Measurements from ENCODE around the gene INA.
"Not testable (repeated sequence)": the region's sequence is repeated elsewhere in the genome, so short reads cannot be mapped to it uniquely, and the experiment has no call there.

INA gene

DNA sequence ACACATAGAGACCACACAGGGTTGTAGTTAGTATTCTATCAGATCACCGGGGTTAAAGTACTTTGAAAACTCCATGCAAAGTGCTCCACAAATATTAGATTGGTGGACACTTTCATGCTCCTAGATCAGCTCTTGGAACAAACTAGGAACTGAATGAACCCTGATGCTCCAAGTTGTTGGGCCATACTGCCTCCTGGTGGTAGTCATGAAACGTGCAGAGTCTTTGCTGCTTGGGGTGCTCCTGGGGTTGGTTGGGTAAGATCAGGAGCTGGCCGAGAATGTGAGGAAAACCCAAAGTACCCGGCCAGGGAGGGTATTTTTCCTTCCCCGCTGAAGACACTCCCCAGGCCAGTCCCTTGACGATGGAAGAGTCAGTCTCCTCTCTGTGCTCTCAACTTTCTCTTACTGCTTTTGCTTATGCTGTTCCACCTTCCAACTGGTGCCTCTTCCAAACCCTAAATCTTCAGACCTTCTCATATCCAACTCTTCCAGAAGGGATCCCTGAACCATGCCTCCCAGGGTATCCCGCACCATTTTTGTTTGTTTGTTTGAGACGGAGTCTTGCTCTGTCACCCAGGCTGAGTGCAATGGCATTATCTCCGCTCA is 32.2 kb upstream of the INA start:
- Histone ChIP-seq H3K9me3 (replicated peaks in 1 of 2; ENCODE audit: control insufficient read depth in 2 of 2, insufficient read depth in 1 of 2, low read depth in 1 of 2, low read length in 2 of 2) (no peaks in the 10 kb centered on the region), H3K9ac (ENCODE audit: low read depth, low read length, poor library complexity) (no peak overlapping the region), H3K79me1 (ENCODE audit: low read depth, low read length) (no peaks in the 10 kb centered on the region), H3K27me3 (ENCODE audit: control insufficient read depth in 3 of 3, insufficient read depth in 3 of 3, low read depth in 1 of 3, low read length in 3 of 3) (no peaks in the 10 kb centered on the region), H2BK5ac (ENCODE audit: low read length) (no peak overlapping the region), H3K4me2 (ENCODE audit: insufficient read depth, low read length, poor library complexity, severe bottlenecking) (no peak overlapping the region), H4K91ac (ENCODE audit: low read depth, low read length, poor library complexity) (no peak overlapping the region), H3K4ac (ENCODE audit: low read length) (no peak overlapping the region), H3K23ac (ENCODE audit: low read depth, low read length, poor library complexity) (no peak overlapping the region), H3K27ac (replicated peaks; ENCODE audit: low read length) (no peak overlapping the region), H3K18ac (ENCODE audit: low read length) (no peak overlapping the region), H2AFZ (ENCODE audit: low read length) (no peak overlapping the region), H3K4me3 (ENCODE audit: low read length in 2 of 2) (no peak overlapping the region), H3K14ac (ENCODE audit: low read length) (no peak overlapping the region), H2BK15ac (ENCODE audit: low read length) (peak overlapping the region; percentile 38), H2BK120ac (ENCODE audit: low read depth, low read length) (no peak overlapping the region), H2AK5ac (ENCODE audit: low read depth, low read length) (peak overlapping the region; percentile 47), H4K8ac (ENCODE audit: low read depth, low read length) (no peak overlapping the region), H3K4me1 (ENCODE audit: control insufficient read depth in 2 of 2, insufficient read depth in 1 of 2, low read depth in 1 of 2, low read length in 2 of 2) (peaks cover 2 to 8% of the 10 kb centered on the region in 2 donors), H2BK12ac (ENCODE audit: low read length) (no peak overlapping the region), H3K36me3 (replicated peaks in 1 of 2; ENCODE audit: control insufficient read depth in 2 of 2, insufficient read depth in 2 of 2, low read length in 2 of 2) (no peaks in the 10 kb centered on the region)
- DNase-seq (ENCODE audit: low spot score), result peak; percentile 80
- WGBS, 2 donors (ENCODE audit: extremely low coverage in 2 of 2, insufficient read length in 2 of 2, insufficient replicate concordance in 1 of 2), result no CpG with 5 or more reads among the region's 9 CpGs

DNA sequence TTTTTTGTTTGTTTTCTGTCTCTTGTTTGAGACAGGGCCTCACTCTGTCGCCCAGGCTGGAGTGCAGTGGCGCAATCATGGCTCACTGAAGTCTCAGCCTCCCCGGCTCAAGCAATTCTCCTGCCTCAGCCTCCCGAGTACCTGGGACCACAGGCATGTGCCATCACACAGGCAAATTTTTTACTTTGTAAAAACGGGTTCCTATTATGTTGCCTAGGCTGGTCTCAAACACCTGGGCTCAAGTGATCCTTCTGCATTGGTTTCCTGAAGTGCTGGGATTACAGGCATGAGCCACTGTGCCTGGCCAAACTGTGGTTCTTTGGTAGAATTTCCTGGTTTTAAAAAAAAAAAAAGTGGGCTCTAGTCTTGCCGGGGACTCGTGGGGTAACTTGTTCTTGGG is 31.4 kb upstream of the INA start, which contains the start of gene RPEL1:
Gene RPEL1 (plus strand): TSS at position 301 of the 400 bp plus-strand sequence. CDS start 110 bp downstream, outside the sequence.
- not testable (repeated sequence) for DNase-seq (ENCODE audit: low spot score); H3K27me3 ChIP-seq (ENCODE audit: control insufficient read depth in 3 of 3, insufficient read depth in 3 of 3, low read depth in 1 of 3, low read length in 3 of 3); H3K14ac ChIP-seq (ENCODE audit: low read length); H2AFZ ChIP-seq (ENCODE audit: low read length); H3K4me3 ChIP-seq (ENCODE audit: low read length in 2 of 2); H3K4ac ChIP-seq (ENCODE audit: low read length); H3K4me1 ChIP-seq (ENCODE audit: control insufficient read depth in 2 of 2, insufficient read depth in 1 of 2, low read depth in 1 of 2, low read length in 2 of 2); H3K79me1 ChIP-seq (ENCODE audit: low read depth, low read length); H3K36me3 ChIP-seq (replicated peaks in 1 of 2; ENCODE audit: control insufficient read depth in 2 of 2, insufficient read depth in 2 of 2, low read length in 2 of 2); H4K8ac ChIP-seq (ENCODE audit: low read depth, low read length); H2BK12ac ChIP-seq (ENCODE audit: low read length); H2BK5ac ChIP-seq (ENCODE audit: low read length); H3K9ac ChIP-seq (ENCODE audit: low read depth, low read length, poor library complexity); H4K91ac ChIP-seq (ENCODE audit: low read depth, low read length, poor library complexity); H3K27ac ChIP-seq (replicated peaks; ENCODE audit: low read length); H3K9me3 ChIP-seq (replicated peaks in 1 of 2; ENCODE audit: control insufficient read depth in 2 of 2, insufficient read depth in 1 of 2, low read depth in 1 of 2, low read length in 2 of 2); H3K18ac ChIP-seq (ENCODE audit: low read length); H3K23ac ChIP-seq (ENCODE audit: low read depth, low read length, poor library complexity); H3K4me2 ChIP-seq (ENCODE audit: insufficient read depth, low read length, poor library complexity, severe bottlenecking); H2BK120ac ChIP-seq (ENCODE audit: low read depth, low read length)
- Histone ChIP-seq H2AK5ac (ENCODE audit: low read depth, low read length) (peak within 1 kb of the TSS; percentile 47), H2BK15ac (ENCODE audit: low read length) (peak within 1 kb of the TSS; percentile 38)
- no CpG with 5 or more reads among the region's 7 CpGs for WGBS, 2 donors (ENCODE audit: extremely low coverage in 2 of 2, insufficient read length in 2 of 2, insufficient replicate concordance in 1 of 2)

DNA sequence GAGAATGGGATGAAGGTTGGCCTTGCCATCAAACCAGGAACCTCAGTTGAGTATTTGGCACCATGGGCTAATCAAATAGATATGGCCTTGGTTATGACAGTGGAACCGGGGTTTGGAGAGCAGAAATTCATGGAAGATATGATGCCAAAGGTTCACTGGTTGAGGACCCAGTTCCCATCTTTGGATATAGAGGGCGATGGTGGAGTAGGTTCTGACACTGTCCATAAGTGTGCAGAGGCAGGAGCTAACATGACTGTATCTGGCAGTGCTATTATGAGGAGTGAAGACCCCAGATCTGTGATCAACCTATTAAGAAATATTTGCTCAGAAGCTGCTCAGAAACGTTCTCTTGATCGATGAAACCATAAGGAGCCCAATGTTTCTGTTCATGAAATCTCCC is 30.6 kb upstream of the INA start:
- Histone ChIP-seq H3K9ac (ENCODE audit: low read depth, low read length, poor library complexity) (no peak overlapping the region), H2AFZ (ENCODE audit: low read length) (no peak overlapping the region), H3K36me3 (replicated peaks in 1 of 2; ENCODE audit: control insufficient read depth in 2 of 2, insufficient read depth in 2 of 2, low read length in 2 of 2) (no peaks in the 10 kb centered on the region), H3K18ac (ENCODE audit: low read length) (no peak overlapping the region), H3K27ac (replicated peaks; ENCODE audit: low read length) (no peak overlapping the region), H4K91ac (ENCODE audit: low read depth, low read length, poor library complexity) (no peak overlapping the region), H2BK15ac (ENCODE audit: low read length) (no peak overlapping the region), H3K4me3 (ENCODE audit: low read length in 2 of 2) (no peak overlapping the region), H3K79me1 (ENCODE audit: low read depth, low read length) (no peaks in the 10 kb centered on the region), H2AK5ac (ENCODE audit: low read depth, low read length) (no peak overlapping the region), H4K8ac (ENCODE audit: low read depth, low read length) (no peak overlapping the region), H3K27me3 (ENCODE audit: control insufficient read depth in 3 of 3, insufficient read depth in 3 of 3, low read depth in 1 of 3, low read length in 3 of 3) (no peaks in the 10 kb centered on the region), H3K9me3 (replicated peaks in 1 of 2; ENCODE audit: control insufficient read depth in 2 of 2, insufficient read depth in 1 of 2, low read depth in 1 of 2, low read length in 2 of 2) (no peaks in the 10 kb centered on the region), H3K4ac (ENCODE audit: low read length) (no peak overlapping the region), H3K4me1 (ENCODE audit: control insufficient read depth in 2 of 2, insufficient read depth in 1 of 2, low read depth in 1 of 2, low read length in 2 of 2) (peaks cover 1 to 4% of the 10 kb centered on the region in 2 donors), H2BK5ac (ENCODE audit: low read length) (no peak overlapping the region), H2BK12ac (ENCODE audit: low read length) (no peak overlapping the region), H2BK120ac (ENCODE audit: low read depth, low read length) (no peak overlapping the region), H3K14ac (ENCODE audit: low read length) (no peak overlapping the region), H3K4me2 (ENCODE audit: insufficient read depth, low read length, poor library complexity, severe bottlenecking) (no peak overlapping the region), H3K23ac (ENCODE audit: low read depth, low read length, poor library complexity) (no peak overlapping the region)
- WGBS, 2 donors (ENCODE audit: extremely low coverage in 2 of 2, insufficient read length in 2 of 2, insufficient replicate concordance in 1 of 2), result no CpG with 5 or more reads among the region's 4 CpGs
- no peak for DNase-seq (ENCODE audit: low spot score)

DNA sequence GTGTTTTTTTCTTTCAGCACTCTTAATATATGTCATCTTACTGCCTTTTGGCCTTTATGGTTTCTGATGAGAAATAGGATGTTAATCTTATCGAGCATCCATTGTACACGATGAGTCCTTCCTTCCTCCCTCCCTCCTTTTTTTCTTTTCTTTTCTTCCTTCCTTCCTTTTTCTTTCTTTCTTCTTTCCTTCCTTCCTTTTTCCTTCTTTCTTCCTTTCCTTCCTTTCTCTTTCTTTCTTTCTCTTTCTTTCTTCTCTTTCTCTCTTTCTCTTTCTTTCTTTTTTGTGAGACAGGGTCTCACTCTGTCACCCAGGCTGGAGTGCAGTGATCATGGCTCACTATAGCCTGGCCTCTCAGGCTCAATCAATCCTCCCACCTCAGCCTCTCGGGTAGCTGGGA is 22.8 kb upstream of the INA start:
- no CpG with 5 or more reads among the region's 3 CpGs for WGBS, 2 donors (ENCODE audit: extremely low coverage in 2 of 2, insufficient read length in 2 of 2, insufficient replicate concordance in 1 of 2)
- Histone ChIP-seq H3K23ac (ENCODE audit: low read depth, low read length, poor library complexity) (no peak overlapping the region), H2BK5ac (ENCODE audit: low read length) (no peak overlapping the region), H2BK120ac (ENCODE audit: low read depth, low read length) (no peak overlapping the region), H3K4me3 (ENCODE audit: low read length in 2 of 2) (no peak overlapping the region), H4K8ac (ENCODE audit: low read depth, low read length) (no peak overlapping the region), H3K14ac (ENCODE audit: low read length) (no peak overlapping the region), H3K18ac (ENCODE audit: low read length) (no peak overlapping the region), H3K36me3 (replicated peaks in 1 of 2; ENCODE audit: control insufficient read depth in 2 of 2, insufficient read depth in 2 of 2, low read length in 2 of 2) (no peaks in the 10 kb centered on the region), H2BK12ac (ENCODE audit: low read length) (no peak overlapping the region), H2AFZ (ENCODE audit: low read length) (no peak overlapping the region), H3K27me3 (ENCODE audit: control insufficient read depth in 3 of 3, insufficient read depth in 3 of 3, low read depth in 1 of 3, low read length in 3 of 3) (no peaks in the 10 kb centered on the region), H3K79me1 (ENCODE audit: low read depth, low read length) (no peaks in the 10 kb centered on the region), H3K4me1 (ENCODE audit: control insufficient read depth in 2 of 2, insufficient read depth in 1 of 2, low read depth in 1 of 2, low read length in 2 of 2) (no peaks in the 10 kb centered on the region), H3K27ac (replicated peaks; ENCODE audit: low read length) (no peak overlapping the region), H2BK15ac (ENCODE audit: low read length) (no peak overlapping the region), H3K4ac (ENCODE audit: low read length) (no peak overlapping the region), H3K4me2 (ENCODE audit: insufficient read depth, low read length, poor library complexity, severe bottlenecking) (no peak overlapping the region), H2AK5ac (ENCODE audit: low read depth, low read length) (no peak overlapping the region), H4K91ac (ENCODE audit: low read depth, low read length, poor library complexity) (no peak overlapping the region), H3K9ac (ENCODE audit: low read depth, low read length, poor library complexity) (no peak overlapping the region), H3K9me3 (replicated peaks in 1 of 2; ENCODE audit: control insufficient read depth in 2 of 2, insufficient read depth in 1 of 2, low read depth in 1 of 2, low read length in 2 of 2) (no peaks in the 10 kb centered on the region)
- no peak for DNase-seq (ENCODE audit: low spot score)
